Measurements from ENCODE around the gene MOB3A. TPM values are rescaled to one million over a fixed set of nuclear protein-coding genes. Genes with fewer than 3 reads are reported as not detected.

The MOB3A gene
- total and polyA plus RNA-seq, 11 donors = 7.1 to 32.3 (median 16.7) TPM

DNA sequence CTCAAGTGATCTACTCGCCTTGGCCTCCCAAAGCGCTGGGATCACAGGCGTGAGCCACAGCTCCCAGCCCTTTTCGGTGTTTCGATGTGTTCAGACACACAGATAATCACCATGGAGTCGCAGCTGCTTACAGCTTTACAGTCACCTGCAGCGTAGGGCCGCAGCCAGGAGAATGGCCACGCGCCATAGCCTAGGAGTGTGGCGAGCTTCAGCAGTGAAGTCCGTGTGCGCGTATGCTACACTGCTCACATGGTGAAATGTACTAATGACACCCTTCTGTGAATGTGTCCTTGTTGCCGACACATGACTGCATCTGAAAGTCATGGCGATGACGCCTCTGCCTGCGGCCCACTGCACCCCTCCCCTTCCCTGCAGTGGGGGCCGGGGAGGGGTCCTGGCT, 31.6 kb upstream of the MOB3A start:
- no peak for TF ChIP-seq POLR2A (IDR thresholded peaks at IDR 0.05)
- TF ChIP-seq, protein P1, sequence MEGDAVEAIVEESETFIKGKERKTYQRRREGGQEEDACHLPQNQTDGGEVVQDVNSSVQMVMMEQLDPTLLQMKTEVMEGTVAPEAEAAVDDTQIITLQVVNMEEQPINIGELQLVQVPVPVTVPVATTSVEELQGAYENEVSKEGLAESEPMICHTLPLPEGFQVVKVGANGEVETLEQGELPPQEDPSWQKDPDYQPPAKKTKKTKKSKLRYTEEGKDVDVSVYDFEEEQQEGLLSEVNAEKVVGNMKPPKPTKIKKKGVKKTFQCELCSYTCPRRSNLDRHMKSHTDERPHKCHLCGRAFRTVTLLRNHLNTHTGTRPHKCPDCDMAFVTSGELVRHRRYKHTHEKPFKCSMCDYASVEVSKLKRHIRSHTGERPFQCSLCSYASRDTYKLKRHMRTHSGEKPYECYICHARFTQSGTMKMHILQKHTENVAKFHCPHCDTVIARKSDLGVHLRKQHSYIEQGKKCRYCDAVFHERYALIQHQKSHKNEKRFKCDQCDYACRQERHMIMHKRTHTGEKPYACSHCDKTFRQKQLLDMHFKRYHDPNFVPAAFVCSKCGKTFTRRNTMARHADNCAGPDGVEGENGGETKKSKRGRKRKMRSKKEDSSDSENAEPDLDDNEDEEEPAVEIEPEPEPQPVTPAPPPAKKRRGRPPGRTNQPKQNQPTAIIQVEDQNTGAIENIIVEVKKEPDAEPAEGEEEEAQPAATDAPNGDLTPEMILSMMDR (IDR thresholded peaks at IDR 0.05) = no peak
- peaks cover 0 to 30% (median 15%) of the 10 kb centered on the region in 12 donors for H3K4me1 ChIP-seq
- peak; percentile 75 to 92 (median 83) for DNase-seq
- H3K27ac ChIP-seq = peak overlapping the region; percentile 58 to 95 (median 86)
- H3K36me3 ChIP-seq = peaks cover 0 to 89% (median 72%) of the 10 kb centered on the region in 9 donors
- no peaks in the 10 kb centered on the region for H3K9me3 ChIP-seq
- intact Hi-C loops (cut with DNase I) = no loop called here
- no peak overlapping the region for H3K4me3 ChIP-seq
- 41 to 56% (median 51%) methylated on average over 17 to 19 of the region's 19 CpGs for WGBS, 4 donors
- peak; percentile 85 to 93 (median 90) for ATAC-seq
- no peaks in the 10 kb centered on the region for H3K27me3 ChIP-seq

DNA sequence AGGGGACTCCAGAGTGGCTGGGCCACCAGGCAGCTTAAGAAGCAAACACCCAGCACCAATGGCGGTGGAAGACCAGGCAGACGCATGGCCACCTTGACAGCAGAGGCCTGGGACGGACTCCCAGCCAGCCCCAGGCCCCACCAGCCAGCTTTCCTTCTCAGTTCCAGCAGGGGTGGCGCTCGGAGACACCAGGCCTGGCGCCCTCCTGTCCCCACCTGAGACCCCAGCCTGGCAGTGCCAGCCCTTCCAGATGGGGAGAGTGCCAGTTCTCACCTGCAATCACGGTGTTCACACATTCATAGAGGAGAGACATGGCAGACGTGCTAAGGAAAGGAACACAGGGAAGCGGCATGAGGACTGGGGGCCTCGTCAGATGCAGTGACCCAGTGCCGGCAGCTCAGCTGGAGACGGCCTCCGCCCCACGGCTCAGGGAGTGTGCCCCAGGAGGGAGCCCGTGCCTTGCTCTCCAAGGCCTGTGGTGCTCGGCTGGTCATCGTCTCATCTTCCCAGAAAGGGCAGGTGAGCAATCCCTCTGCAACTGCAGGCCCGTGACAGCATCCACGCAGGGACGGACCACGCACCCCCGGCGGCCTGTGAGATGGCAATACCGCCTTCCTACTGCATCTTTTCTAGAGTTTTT, 30.9 kb upstream of the MOB3A start:
- intact Hi-C loops (cut with DNase I) = no loop called here
- Histone ChIP-seq H3K4me1 (peaks cover 0 to 30% (median 15%) of the 10 kb centered on the region in 12 donors), H3K27me3 (no peaks in the 10 kb centered on the region), H3K36me3 (peaks cover 0 to 89% (median 72%) of the 10 kb centered on the region in 9 donors), H3K9me3 (no peaks in the 10 kb centered on the region), H3K27ac (peak overlapping the region in 11 of 12 donors; percentile 34 to 95 (median 88)), H3K4me3 (no peak overlapping the region)
- no peak for TF ChIP-seq POLR2A (IDR thresholded peaks at IDR 0.05)
- TF ChIP-seq, protein P1 (IDR thresholded peaks at IDR 0.05) = no peak
- ATAC-seq (no peak), DNase-seq (no peak)
- WGBS, 4 donors = 91 to 93% (median 93%) methylated on average over 23 to 24 of the region's 24 CpGs

DNA sequence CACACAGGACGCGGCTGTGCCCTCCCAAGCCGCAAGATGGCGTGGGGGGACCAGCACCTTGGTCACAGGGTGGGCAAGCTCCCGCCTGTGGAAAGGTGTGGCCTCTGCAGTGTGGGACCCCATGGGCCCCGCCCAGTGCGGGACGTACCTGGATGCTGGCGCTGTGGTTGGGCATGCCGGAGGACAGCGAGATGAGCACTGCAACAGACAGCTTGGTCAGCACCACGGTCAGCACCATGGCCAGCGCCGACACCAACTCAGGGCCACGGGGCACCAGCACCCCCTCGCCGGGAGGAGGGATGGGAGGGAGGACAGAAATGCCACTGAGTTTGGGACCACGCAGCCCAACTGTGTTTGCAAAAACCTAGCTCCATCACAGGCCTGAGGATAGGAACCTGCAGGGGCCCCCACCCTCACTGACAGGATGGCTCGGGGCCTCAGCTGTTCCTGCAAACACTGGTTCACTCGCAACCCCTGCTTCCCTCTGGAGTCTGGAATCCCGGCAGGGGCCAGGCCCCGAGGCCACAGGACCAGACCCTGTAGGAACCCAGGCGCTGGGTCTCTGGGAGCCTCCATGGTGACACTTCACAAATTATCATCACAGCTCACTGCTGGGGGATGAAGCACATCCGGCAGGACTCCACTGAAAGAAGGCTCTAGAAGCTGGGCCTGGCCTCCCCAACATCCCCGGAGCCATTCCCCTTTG, 27.7 kb upstream of the MOB3A start:
- intact Hi-C loops (cut with DNase I) = no loop called here

DNA sequence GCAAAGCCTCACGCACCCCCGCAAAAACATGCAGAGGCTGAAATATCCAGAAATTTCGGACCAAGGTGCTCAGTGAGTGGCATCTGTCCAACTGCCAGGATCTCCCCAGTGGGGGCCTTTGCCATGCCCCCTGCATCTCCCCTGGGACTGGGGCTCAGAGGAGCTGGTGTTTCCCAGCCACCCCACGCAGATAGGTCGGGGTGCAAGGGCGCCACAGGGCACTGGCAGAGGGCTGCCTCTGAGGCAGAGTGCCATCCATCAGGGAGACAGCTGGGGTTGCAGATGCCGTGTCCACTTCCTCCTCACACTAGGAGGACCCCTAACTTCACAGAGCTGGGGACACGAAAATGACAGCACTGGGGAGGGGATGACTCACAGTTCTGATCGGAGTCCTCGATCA, 26.9 kb upstream of the MOB3A start:
- Histone ChIP-seq H3K4me1 (peaks cover 0 to 12% (median 5%) of the 10 kb centered on the region in 12 donors), H3K36me3 (peaks cover 0 to 100% (median 91%) of the 10 kb centered on the region in 9 donors), H3K4me3 (no peak overlapping the region), H3K27ac (no peak overlapping the region), H3K9me3 (no peaks in the 10 kb centered on the region), H3K27me3 (no peaks in the 10 kb centered on the region)
- TF ChIP-seq, protein P1 (IDR thresholded peaks at IDR 0.05) = no peak
- TF ChIP-seq POLR2A (IDR thresholded peaks at IDR 0.05) = no peak
- DNase-seq (no peak), ATAC-seq (no peak)
- 95 to 98% (median 96%) methylated on average over 8 to 10 of the region's 10 CpGs for WGBS, 4 donors
- intact Hi-C loops (cut with DNase I) = no loop called here

More for the DNA sequence above, 27.7 kb upstream of the MOB3A start:
- ATAC-seq (no peak), DNase-seq (no peak)
- Histone ChIP-seq H3K27me3 (no peaks in the 10 kb centered on the region), H3K4me3 (no peak overlapping the region), H3K27ac (no peak overlapping the region), H3K36me3 (peaks cover 0 to 94% (median 85%) of the 10 kb centered on the region in 9 donors), H3K9me3 (no peaks in the 10 kb centered on the region), H3K4me1 (peaks cover 0 to 16% (median 5%) of the 10 kb centered on the region in 12 donors)
- TF ChIP-seq, protein P1 (IDR thresholded peaks at IDR 0.05) = no peak
- TF ChIP-seq POLR2A (IDR thresholded peaks at IDR 0.05) = no peak
- 77 to 88% (median 85%) methylated on average over 23 to 25 of the region's 25 CpGs for WGBS, 4 donors
